ENCODE measurements around the gene PADI4. TPM values are rescaled to one million over a fixed set of nuclear protein-coding genes. Genes with fewer than 3 reads are reported as not detected.

PADI4 gene
- total and polyA plus RNA-seq, 7 donors: 0.44 to 0.60 TPM; not detected in 5

GRCh38 chr1:17352419-17352909 lies 44.5 kb downstream of the PADI4 start:
- Histone ChIP-seq H3K27ac (no peak overlapping the region), H3K36me3 (no peaks in the 10 kb centered on the region), H3K27me3 (peaks cover 0 to 9% (median 0%) of the 10 kb centered on the region in 3 donors), H3K4me1 (no peaks in the 10 kb centered on the region), H3K9me3 (no peaks in the 10 kb centered on the region), H3K4me3 (no peak overlapping the region)
- no peak for TF ChIP-seq EP300 (IDR thresholded peaks at IDR 0.05)
- TF ChIP-seq CTCF (IDR thresholded peaks at IDR 0.05): no peak
- TF ChIP-seq POLR2A (IDR thresholded peaks at IDR 0.05): no peak
- no peak for TF ChIP-seq POLR2AphosphoS5 (IDR thresholded peaks at IDR 0.05)
- intact Hi-C loops (cut with DNase I): no loop called here
- 63 to 77% methylated on average over 8 of the region's 8 CpGs for WGBS, 2 donors
- DNase-seq: no peak

- H3K4me1 ChIP-seq: no peaks in the 10 kb centered on the region
- no peak for TF ChIP-seq CTCF (IDR thresholded peaks at IDR 0.05)
- no peak for TF ChIP-seq EP300 (IDR thresholded peaks at IDR 0.05)
- no peak for TF ChIP-seq POLR2A (IDR thresholded peaks at IDR 0.05)
- no peak for TF ChIP-seq POLR2AphosphoS5 (IDR thresholded peaks at IDR 0.05)
- no peak overlapping the region for H3K27ac ChIP-seq
- no peak for DNase-seq
- no peaks in the 10 kb centered on the region for H3K27me3 ChIP-seq
- H3K9me3 ChIP-seq: no peaks in the 10 kb centered on the region
- H3K4me3 ChIP-seq: no peak overlapping the region
- H3K36me3 ChIP-seq: no peaks in the 10 kb centered on the region
- intact Hi-C loops (cut with DNase I): no loop called here
- WGBS, 2 donors: 38 to 71% methylated on average over 6 of the region's 6 CpGs
These were observed 47.9 kb downstream of the PADI4 start for GRCh38 chr1:17355898-17356297.

- TF ChIP-seq POLR2AphosphoS5 (IDR thresholded peaks at IDR 0.05) (no peak), CTCF (IDR thresholded peaks at IDR 0.05) (no peak), EP300 (IDR thresholded peaks at IDR 0.05) (no peak), POLR2A (IDR thresholded peaks at IDR 0.05) (no peak)
- intact Hi-C loops (cut with DNase I): no loop called here
- Histone ChIP-seq H3K27me3 (no peaks in the 10 kb centered on the region), H3K27ac (no peak overlapping the region), H3K4me3 (no peak overlapping the region), H3K4me1 (no peaks in the 10 kb centered on the region), H3K36me3 (no peaks in the 10 kb centered on the region), H3K9me3 (no peaks in the 10 kb centered on the region)
- WGBS, 2 donors: 42 to 73% methylated on average over 12 of the region's 12 CpGs
- DNase-seq: no peak
These were observed 48.5 kb downstream of the PADI4 start for GRCh38 chr1:17356387-17357026.

- H3K9me3 ChIP-seq: no peaks in the 10 kb centered on the region
- TF ChIP-seq EP300 (IDR thresholded peaks at IDR 0.05): no peak
- TF ChIP-seq POLR2AphosphoS5 (IDR thresholded peaks at IDR 0.05): no peak
- no peak for TF ChIP-seq POLR2A (IDR thresholded peaks at IDR 0.05)
- TF ChIP-seq CTCF (IDR thresholded peaks at IDR 0.05): no peak
- no peak overlapping the region for H3K4me3 ChIP-seq
- intact Hi-C loops (cut with DNase I): no loop called here
- no peak overlapping the region for H3K27ac ChIP-seq
- no peaks in the 10 kb centered on the region for H3K36me3 ChIP-seq
- 77 to 83% methylated on average over 3 to 4 of the region's 4 CpGs for WGBS, 2 donors
- H3K4me1 ChIP-seq: no peaks in the 10 kb centered on the region
- peaks cover 0 to under 1% (median 0%) of the 10 kb centered on the region in 3 donors for H3K27me3 ChIP-seq
- no peak for DNase-seq
These were observed 50.6 kb downstream of the PADI4 start for GRCh38 chr1:17358557-17358956.

- Histone ChIP-seq H3K4me1 (no peaks in the 10 kb centered on the region), H3K36me3 (no peaks in the 10 kb centered on the region), H3K4me3 (no peak overlapping the region), H3K9me3 (no peaks in the 10 kb centered on the region), H3K27ac (no peak overlapping the region), H3K27me3 (peaks cover 0 to 5% (median 0%) of the 10 kb centered on the region in 3 donors)
- intact Hi-C loops (cut with DNase I): no loop called here
- DNase-seq: no peak
- 31 to 61% methylated on average over 11 of the region's 11 CpGs for WGBS, 2 donors
- TF ChIP-seq POLR2AphosphoS5 (IDR thresholded peaks at IDR 0.05) (no peak), POLR2A (IDR thresholded peaks at IDR 0.05) (no peak), EP300 (IDR thresholded peaks at IDR 0.05) (no peak), CTCF (IDR thresholded peaks at IDR 0.05) (no peak)
These were observed 51.0 kb downstream of the PADI4 start for GRCh38 chr1:17359031-17359430.
